Activated CD4-positive, CD25-positive, alpha-beta regulatory T cell treated with anti-CD3 and anti-CD28 coated beads, Interleukin-2, amount 50 U/mL, for 16 hours (primary cell): ENCODE data around the gene EDA.

Experiments
- DNase-seq: peaks from one replicate; pipeline ENCODE4 v3.0.0-alpha.2; 2020; ENCODE audit warnings: low read depth, low spot score

EDA gene

DNA sequence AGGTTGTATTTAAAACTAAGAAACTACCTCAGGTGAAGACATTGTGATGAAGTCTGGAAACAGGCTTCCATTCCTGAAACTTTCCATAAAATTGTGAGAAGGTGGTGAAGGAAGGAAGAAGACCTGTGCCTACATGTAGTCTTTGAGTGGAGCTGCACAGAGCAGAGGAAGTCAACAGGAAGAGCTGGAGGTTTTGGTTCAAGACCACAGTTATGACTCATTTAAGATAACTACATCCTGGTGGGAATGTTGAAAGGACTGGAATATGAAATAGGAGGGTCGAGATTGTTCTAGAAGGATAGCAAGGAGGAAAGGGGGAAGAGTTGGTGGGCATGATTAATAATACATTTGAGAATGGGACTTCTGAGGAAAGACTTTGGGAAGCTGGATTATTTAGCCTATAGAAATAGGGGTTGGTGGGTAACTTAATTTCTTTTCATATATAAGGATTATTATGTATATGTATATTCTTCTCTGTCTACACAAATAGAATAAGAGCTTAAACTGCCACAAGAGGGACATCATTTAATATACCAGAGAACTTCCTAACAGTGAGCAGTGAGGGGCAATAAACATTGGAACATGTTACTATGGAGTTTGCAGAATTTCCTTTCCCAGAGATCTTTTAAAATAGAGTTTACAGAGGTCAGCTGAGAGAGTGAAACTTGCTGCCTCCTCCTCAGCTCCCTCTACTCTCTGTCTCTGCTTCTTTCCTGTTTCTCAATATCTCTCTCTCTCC lies 410.4 kb downstream of the EDA start:
- DNase-seq, result no peak

DNA sequence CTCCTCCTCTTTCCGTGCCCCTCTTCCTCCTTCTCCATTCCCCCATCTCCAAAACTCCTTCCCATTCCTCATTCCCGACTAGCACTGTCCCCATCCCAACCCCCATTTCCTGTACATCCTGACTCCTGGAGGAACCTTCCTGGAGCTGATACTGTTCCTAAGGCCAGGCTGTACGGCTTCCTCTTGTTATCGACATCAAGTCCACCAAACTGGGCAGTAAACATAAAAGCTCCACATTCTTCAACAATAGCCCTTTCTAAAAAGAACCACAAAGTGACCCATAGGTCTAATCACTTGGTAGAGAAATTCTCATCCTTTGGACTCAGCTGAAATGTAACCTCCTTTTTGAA lies 410.9 kb downstream of the EDA start:
- DNase-seq, result no peak

DNA sequence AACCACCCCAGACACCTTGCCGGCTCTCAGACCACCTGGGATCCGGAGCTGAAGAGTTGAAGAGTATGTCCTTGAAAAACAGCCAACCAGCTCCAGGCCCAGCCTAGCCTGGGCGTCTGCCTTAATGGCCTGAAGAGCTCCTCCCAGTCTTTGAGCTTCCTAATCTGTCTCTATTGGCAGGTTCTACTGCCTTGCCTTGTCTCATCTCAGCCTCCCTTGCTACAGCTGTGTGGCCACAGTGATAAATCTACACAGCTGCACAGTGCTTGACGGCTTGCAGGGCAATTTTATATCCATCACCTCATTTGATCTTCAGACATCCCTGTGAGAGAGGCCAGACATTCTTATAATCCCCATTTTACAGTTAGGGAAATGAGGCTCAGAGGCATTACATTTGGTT lies 413.9 kb downstream of the EDA start:
- no peak for DNase-seq

GRCh38 chrX:70030301-70030767 lies 414.4 kb downstream of the EDA start:
- DNase-seq, result no peak

- no peak for DNase-seq
Observed at GRCh38 chrX:70032792-70033191, 416.9 kb downstream of the EDA start.

- DNase-seq, result no peak
Observed at GRCh38 chrX:70033348-70034051, 417.6 kb downstream of the EDA start.

DNA sequence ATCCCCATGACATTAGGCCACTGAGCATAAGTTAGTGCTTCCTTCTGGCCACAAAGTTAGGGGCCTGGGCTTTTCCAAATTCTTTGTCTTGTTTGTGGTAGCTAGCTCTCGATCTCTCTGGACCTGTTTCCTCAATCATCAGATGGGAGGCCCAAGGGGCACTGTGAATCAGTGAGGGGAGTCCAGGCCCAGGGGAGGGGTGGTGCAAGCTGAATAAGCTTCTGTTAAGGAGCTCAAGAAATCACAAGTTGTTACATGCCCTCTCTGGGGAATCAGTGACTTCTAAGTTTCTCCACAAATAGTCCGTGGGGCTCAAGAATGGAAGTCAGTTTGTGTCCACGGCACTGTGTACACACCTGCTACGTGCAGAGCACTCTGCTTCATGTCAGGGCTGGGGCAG lies 418.7 kb downstream of the EDA start:
- no peak for DNase-seq

- no peak for DNase-seq
Observed at GRCh38 chrX:70038515-70038914, 422.6 kb downstream of the EDA start.

DNA sequence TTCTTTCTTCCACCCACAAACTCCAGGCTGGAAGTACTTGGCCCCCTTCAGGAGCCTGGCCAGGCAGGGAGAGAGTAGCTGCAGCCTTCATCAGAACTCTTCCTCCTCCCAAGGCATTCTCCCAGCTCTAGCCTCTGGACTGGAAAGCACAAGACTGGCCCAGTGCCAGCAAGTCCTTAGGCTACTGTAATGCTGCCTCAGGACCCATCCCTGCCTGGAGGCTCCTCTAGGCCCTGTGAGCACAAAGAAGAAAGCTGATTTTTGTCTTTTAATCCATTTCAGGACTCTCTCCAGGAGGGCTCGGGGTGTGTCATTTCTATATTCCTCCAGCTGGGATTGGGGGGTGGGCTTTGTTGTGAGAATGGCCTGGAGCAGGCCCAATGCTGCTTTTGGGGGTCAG lies 423.0 kb downstream of the EDA start:
- DNase-seq, result no peak

GRCh38 chrX:70039758-70040157 lies 423.8 kb downstream of the EDA start:
- no peak for DNase-seq

GRCh38 chrX:70041993-70042392 lies 426.1 kb downstream of the EDA start:
- no peak for DNase-seq

DNA sequence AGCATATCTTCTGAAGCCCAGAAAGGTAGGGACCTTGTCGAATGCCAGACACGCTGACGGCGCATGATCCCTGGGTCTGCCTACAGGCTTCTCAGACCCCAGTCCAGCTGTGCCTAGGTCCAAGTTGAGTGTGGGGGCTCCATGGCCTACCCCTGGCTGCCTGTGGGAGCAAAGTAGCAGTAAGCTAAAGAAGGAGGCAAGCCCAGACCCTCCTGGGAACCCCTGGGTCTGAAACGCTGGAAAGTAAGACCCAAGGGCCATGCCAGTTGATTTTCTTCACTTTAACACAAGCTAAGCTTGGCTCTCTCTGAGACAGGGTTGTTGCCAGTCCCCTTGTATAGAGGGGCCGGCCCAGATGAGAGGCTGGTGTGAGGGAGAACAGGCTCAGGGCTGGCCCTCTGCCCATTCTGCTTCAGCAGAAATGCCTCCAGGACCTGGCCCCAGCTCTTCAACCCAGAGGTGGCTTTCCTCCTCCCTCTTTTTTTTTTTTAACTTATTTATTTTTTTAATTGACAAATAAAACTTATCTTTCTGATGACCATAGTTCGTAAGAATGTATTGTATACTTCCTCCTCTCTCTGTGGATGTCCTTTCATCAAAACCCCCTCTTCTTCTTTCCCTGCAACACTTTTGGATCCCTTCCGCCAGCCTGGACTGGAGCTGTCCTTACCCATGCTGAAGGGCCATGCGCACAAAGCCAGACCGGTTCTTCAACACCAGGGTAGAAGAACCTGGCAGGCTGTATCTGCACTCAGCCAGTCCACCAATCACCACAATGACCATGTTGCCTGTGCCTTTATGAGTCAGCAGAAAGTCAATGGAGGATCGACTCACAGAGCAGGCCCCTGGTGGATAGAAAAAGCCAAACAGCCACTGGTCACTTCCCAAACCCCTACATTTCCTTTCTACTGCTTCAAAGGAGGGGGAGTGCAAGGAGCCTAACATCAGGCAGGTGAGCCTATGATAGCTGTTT lies 426.8 kb downstream of the EDA start:
- no peak for DNase-seq

DNA sequence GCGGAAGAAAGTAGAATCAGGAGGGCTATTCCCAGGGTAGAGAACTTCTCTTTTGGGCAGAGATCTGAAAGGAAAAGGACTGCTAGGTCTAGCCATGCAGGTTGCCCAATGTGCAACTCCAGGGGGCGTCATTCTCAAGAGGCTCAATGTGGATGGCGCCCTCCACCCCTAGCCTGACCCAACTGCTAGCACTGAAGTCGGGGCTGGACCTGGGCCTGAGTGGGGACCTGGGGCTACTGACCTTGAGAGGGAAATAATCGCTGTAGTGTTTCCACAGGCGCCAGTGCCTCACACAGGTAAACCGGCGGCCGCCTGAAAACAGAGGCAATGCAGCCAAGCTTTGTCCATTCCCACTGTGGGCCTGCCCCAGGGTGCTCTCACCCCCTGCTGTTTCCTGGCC lies 427.8 kb downstream of the EDA start:
- no peak for DNase-seq

DNA sequence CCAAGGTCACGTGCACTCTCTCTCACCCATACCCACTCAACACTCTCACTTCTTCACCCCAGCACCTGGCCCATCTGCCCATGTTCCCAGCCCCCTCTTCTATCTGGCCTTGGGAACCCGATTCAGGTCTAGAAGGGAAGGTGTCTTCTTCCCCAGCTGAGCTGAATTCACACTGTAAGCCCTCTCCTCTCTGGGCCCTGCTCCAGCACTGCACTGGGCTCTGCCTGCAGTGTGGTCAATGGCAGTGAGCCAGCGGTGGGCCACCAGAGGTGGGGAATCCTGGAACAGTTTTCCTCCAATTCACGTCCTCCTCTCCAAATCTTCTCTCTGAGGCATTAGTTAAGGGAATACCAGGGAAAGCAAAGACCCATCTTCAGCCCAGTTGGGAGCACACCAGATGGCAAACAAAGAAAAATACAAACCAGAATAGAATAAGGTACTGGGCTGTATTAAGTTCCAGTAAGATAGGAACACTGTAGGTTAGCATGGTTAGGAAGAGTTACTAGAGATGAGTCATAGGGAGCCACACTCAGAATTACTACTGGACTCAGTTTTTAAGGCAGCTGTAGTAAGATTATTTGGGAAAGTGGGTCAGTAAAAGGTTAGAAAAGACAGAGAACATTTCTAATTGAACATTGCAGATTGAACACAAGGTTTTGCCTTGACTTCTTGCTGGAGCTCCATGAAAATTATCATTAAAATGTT lies 428.8 kb downstream of the EDA start:
- DNase-seq, result no peak

DNA sequence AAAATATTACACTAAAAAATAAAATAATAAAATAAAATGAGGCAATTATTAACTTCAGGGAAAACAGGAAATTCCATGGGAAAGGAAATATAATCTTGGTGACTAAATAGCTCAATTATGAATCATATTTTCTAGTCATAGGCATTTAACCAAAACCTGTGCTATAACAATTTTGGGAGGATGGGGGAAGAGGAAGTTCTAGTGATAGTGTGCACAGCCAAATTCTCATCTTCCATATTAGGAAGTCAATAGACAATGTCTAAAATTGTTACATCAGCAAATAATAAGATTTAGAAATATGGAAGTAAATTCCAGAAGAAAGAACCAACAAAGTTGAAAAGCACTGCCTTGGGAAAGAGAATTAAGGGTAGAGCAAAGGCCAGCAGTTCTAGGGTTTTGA lies 431.1 kb downstream of the EDA start:
- no peak for DNase-seq

DNA sequence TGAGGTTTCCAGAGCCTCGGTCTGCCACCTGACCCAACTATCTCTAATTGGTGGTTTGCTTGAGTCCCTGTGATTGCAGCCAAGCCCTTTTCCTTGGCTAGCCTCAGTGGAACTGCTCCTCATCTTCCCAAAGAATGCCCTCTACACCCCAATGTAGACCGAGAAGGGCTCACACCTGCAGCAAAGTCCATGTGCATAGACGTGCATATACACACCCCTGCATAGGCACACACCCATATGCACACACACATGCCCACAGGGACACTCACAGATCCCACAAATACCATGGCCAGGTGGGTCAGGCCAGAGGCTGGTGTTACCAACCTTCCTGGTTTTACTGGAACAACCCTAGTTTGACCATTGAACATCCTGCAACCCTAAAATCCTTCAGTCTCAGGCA lies 433.5 kb downstream of the EDA start:
- no peak for DNase-seq

- DNase-seq, result no peak
Observed at GRCh38 chrX:70049925-70050324, 434.0 kb downstream of the EDA start, which contains the start of gene AWAT2. Gene AWAT2 (minus strand): TSS chrX:70049938. CDS start chrX:70049932, 6 bp downstream.

GRCh38 chrX:70052895-70053615 lies 437.1 kb downstream of the EDA start:
- no peak for DNase-seq

GRCh38 chrX:70054391-70054790 lies 438.5 kb downstream of the EDA start:
- no peak for DNase-seq

DNA sequence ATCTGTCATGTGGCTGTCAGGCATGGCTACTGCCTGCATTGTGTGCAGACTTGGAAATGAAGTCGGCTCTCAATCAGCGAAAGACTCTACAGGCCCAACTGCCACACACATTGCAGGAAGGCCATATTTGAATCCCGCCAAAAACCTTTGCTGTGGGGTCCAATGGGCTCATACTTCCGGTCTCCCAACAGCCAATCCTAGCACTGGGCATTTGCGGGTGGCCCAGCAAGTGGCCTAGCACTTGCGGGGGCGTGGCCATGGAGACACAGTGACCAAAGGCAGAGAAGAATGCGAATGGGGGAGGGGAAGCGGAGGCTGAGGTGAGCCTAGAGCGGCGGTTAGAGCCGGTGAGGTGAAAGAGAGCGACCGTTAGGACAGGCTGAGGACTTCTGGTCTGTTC lies 446.2 kb downstream of the EDA start, which contains the start of gene OTUD6A:
Gene OTUD6A (plus strand): TSS at position 382 of the 400 bp plus-strand sequence. CDS start 68 bp downstream, outside the sequence.
- no peak for DNase-seq
